KMS-11 (cell line): ENCODE measurements around the gene GPR183.

Experiments
- H2AFZ ChIP-seq: fragments of 200-600 bp; sonication (generic); 2 replicates; pipeline ENCODE4 v1.6.1; 2016; ENCODE audit warnings: antibody characterized with exemption, mixed run types, low read depth
- H3K27ac ChIP-seq: fragments of 200-600 bp; sonication (generic); 2 replicates; pipeline ENCODE4 v1.6.1; 2016; ENCODE audit warnings: mild to moderate bottlenecking, mixed run types
- H3K27me3 ChIP-seq: fragments of 200-600 bp; sonication (generic); 2 replicates; pipeline ENCODE4 v1.6.1; 2017; ENCODE audit warnings: mild to moderate bottlenecking, low read depth, mixed run types, moderate library complexity; ENCODE audit not compliant: insufficient read depth
- H3K36me3 ChIP-seq: fragments of 200-600 bp; sonication (generic); 2 replicates; pipeline ENCODE4 v1.6.1; 2017; ENCODE audit warnings: mild to moderate bottlenecking, mixed run types; ENCODE audit not compliant: insufficient read depth
- H3K4me1 ChIP-seq: fragments of 200-600 bp; sonication (generic); 2 replicates; pipeline ENCODE4 v1.6.1; 2016; ENCODE audit warnings: mild to moderate bottlenecking, low read depth, mixed run types; ENCODE audit not compliant: poor library complexity, severe bottlenecking
- H3K4me2 ChIP-seq: fragments of 200-600 bp; sonication (generic); 2 replicates; pipeline ENCODE4 v1.7.0; 2016; ENCODE audit warnings: mild to moderate bottlenecking, mixed run types
- H3K4me3 ChIP-seq: fragments of 200-600 bp; sonication (generic); IDR thresholded peaks from 2 replicates; pipeline ENCODE4 v1.6.1; 2017; ENCODE audit warnings: low read depth, low read length, mixed read lengths; ENCODE audit not compliant: insufficient read depth
- H3K79me2 ChIP-seq: fragments of 200-600 bp; sonication (generic); 2 replicates; pipeline ENCODE4 v1.6.1; 2016; ENCODE audit warnings: low read depth, mixed run types; ENCODE audit not compliant: insufficient read depth
- H3K9ac ChIP-seq: fragments of 200-600 bp; sonication (generic); 2 replicates; pipeline ENCODE4 v1.6.1; 2016; ENCODE audit warnings: mild to moderate bottlenecking, mixed run types
- H4K20me1 ChIP-seq: fragments of 200-600 bp; sonication (generic); 2 replicates; pipeline ENCODE4 v1.6.1; 2016; ENCODE audit warnings: mild to moderate bottlenecking, mixed run types; ENCODE audit not compliant: insufficient read depth
- CTCF ChIP-seq: fragments of 200-600 bp; sonication (generic); conservative IDR thresholded peaks from 2 replicates; pipeline ENCODE4 v1.6.1; 2017; ENCODE audit warnings: low read depth, mild to moderate bottlenecking, antibody characterized with exemption, low read length, moderate library complexity, mixed read lengths

Gene GPR183

GRCh38 chr13:99293178-99293577 is 14.0 kb downstream of the GPR183 start:
- Histone ChIP-seq H3K27ac (no peak overlapping the region), H3K4me3 (no peak overlapping the region), H3K4me1 (no peaks in the 10 kb centered on the region), H3K36me3 (no peaks in the 10 kb centered on the region), H2AFZ (no peak overlapping the region), H3K4me2 (no peak overlapping the region), H3K27me3 (no peaks in the 10 kb centered on the region), H3K79me2 (no peaks in the 10 kb centered on the region), H4K20me1 (no peaks in the 10 kb centered on the region), H3K9ac (no peak overlapping the region)
- TF ChIP-seq CTCF: no peak

- H2AFZ ChIP-seq: no peak overlapping the region
- no peak for TF ChIP-seq CTCF
- H3K27ac ChIP-seq: no peak overlapping the region
- H3K79me2 ChIP-seq: no peaks in the 10 kb centered on the region
- H3K36me3 ChIP-seq: no peaks in the 10 kb centered on the region
- no peak overlapping the region for H3K4me2 ChIP-seq
- H3K4me1 ChIP-seq: no peaks in the 10 kb centered on the region
- H3K4me3 ChIP-seq: no peak overlapping the region
- no peaks in the 10 kb centered on the region for H4K20me1 ChIP-seq
- no peak overlapping the region for H3K9ac ChIP-seq
- H3K27me3 ChIP-seq: no peaks in the 10 kb centered on the region
Observed at GRCh38 chr13:99290894-99291293, 16.3 kb downstream of the GPR183 start.

- Histone ChIP-seq H3K9ac (no peak overlapping the region), H4K20me1 (no peaks in the 10 kb centered on the region), H3K4me1 (no peaks in the 10 kb centered on the region), H3K27me3 (no peaks in the 10 kb centered on the region), H2AFZ (no peak overlapping the region), H3K4me2 (no peak overlapping the region), H3K4me3 (no peak overlapping the region), H3K36me3 (no peaks in the 10 kb centered on the region), H3K27ac (no peak overlapping the region), H3K79me2 (no peaks in the 10 kb centered on the region)
- no peak for TF ChIP-seq CTCF
Observed at GRCh38 chr13:99289674-99290337, 17.4 kb downstream of the GPR183 start.

GRCh38 chr13:99289271-99289670 is 17.9 kb downstream of the GPR183 start:
- no peaks in the 10 kb centered on the region for H3K4me1 ChIP-seq
- H4K20me1 ChIP-seq: no peaks in the 10 kb centered on the region
- H3K27me3 ChIP-seq: no peaks in the 10 kb centered on the region
- H3K9ac ChIP-seq: no peak overlapping the region
- H3K27ac ChIP-seq: no peak overlapping the region
- H3K4me2 ChIP-seq: no peak overlapping the region
- no peak overlapping the region for H3K4me3 ChIP-seq
- H3K79me2 ChIP-seq: no peaks in the 10 kb centered on the region
- TF ChIP-seq CTCF: no peak
- H3K36me3 ChIP-seq: no peaks in the 10 kb centered on the region
- no peak overlapping the region for H2AFZ ChIP-seq
